Astrocyte (in vitro differentiated cells and primary cell): ENCODE results near the gene CNN2. TPM values are rescaled to one million over a fixed set of nuclear protein-coding genes. Genes with fewer than 3 reads are reported as not detected.

Experiments
- DNase-seq: peaks from one replicate; pipeline ENCODE4 v3.0.0-alpha.2; 2010; ENCODE audit warnings: low read depth
- FAIRE-seq: peaks from 2 replicates; lab custom pipeline; 2011; peaks lifted over from hg19 to GRCh38; lab: Jason Lieb, UNC
- H2AFZ ChIP-seq: 2 replicates; pipeline ENCODE4 v1.6.0; 2012; ENCODE audit warnings: low read depth, low read length, inconsistent platforms
- H3K27ac ChIP-seq: 2 replicates; pipeline ENCODE4 v1.5.1; 2011; ENCODE audit warnings: low read depth, low read length, inconsistent platforms
- H3K27me3 ChIP-seq: 2 replicates; pipeline ENCODE4 v1.6.0; 2011; ENCODE audit warnings: low read length, inconsistent platforms; ENCODE audit not compliant: insufficient read depth
- H3K36me3 ChIP-seq: 2 replicates; pipeline ENCODE4 v1.5.1; 2011; ENCODE audit warnings: low read length, inconsistent platforms; ENCODE audit not compliant: insufficient read depth
- H3K4me1 ChIP-seq: 2 replicates; pipeline ENCODE4 v1.5.1; 2011; ENCODE audit warnings: low read length, inconsistent platforms; ENCODE audit not compliant: insufficient read depth
- H3K4me2 ChIP-seq: 2 replicates; pipeline ENCODE4 v1.6.0; 2012; ENCODE audit warnings: low read length, inconsistent platforms
- H3K4me3 ChIP-seq: 2 replicates; pipeline ENCODE4 v1.5.1; 2011; ENCODE audit warnings: low read depth, mild to moderate bottlenecking, low read length, inconsistent platforms; ENCODE audit not compliant: insufficient read depth
- H3K79me2 ChIP-seq: 2 replicates; pipeline ENCODE4 v1.6.0; 2012; ENCODE audit warnings: mild to moderate bottlenecking, low read length, inconsistent platforms; ENCODE audit not compliant: insufficient read depth
- H3K9ac ChIP-seq: 2 replicates; pipeline ENCODE4 v1.6.0; 2012; ENCODE audit warnings: mild to moderate bottlenecking, low read length, inconsistent platforms
- H3K9me3 ChIP-seq: 2 replicates; pipeline ENCODE4 v1.5.1; 2012; ENCODE audit warnings: low read depth, mild to moderate bottlenecking, low read length, inconsistent platforms; ENCODE audit not compliant: insufficient read depth
- H4K20me1 ChIP-seq: 2 replicates; pipeline ENCODE4 v1.6.0; 2012; ENCODE audit warnings: low read length, inconsistent platforms; ENCODE audit not compliant: insufficient read depth
- H3K27ac Mint-ChIP-seq: one replicate; pipeline ENCODE4 v1.8.0; 2021; ENCODE audit warnings: mild to moderate bottlenecking, mixed read lengths; ENCODE audit not compliant: unreplicated experiment
- H3K27me3 Mint-ChIP-seq: one replicate; pipeline ENCODE4 v1.8.0; 2021; ENCODE audit warnings: low read depth, mixed read lengths; ENCODE audit not compliant: unreplicated experiment
- H3K36me3 Mint-ChIP-seq: one replicate; pipeline ENCODE4 v1.8.0; 2021; ENCODE audit warnings: low read depth, mixed read lengths; ENCODE audit not compliant: unreplicated experiment
- H3K4me1 Mint-ChIP-seq: one replicate; pipeline ENCODE4 v1.8.0; 2021; ENCODE audit warnings: low read depth, mixed read lengths; ENCODE audit not compliant: unreplicated experiment
- H3K4me3 Mint-ChIP-seq: one replicate; pipeline ENCODE4 v1.8.0; 2021; ENCODE audit warnings: mild to moderate bottlenecking, moderate library complexity, mixed read lengths; ENCODE audit not compliant: unreplicated experiment
- H3K9me3 Mint-ChIP-seq: one replicate; pipeline ENCODE4 v1.8.0; 2021; ENCODE audit warnings: mild to moderate bottlenecking, mixed read lengths; ENCODE audit not compliant: unreplicated experiment
- CTCF ChIP-seq: IDR thresholded peaks from 2 replicates; pipeline ENCODE4 v1.5.1; 2011; ENCODE audit warnings: low read depth, mild to moderate bottlenecking, inconsistent platforms, low read length, moderate library complexity; ENCODE audit not compliant: insufficient read depth
- EZH2 ChIP-seq: IDR thresholded peaks from 2 replicates; pipeline ENCODE4 v1.6.1; 2012; ENCODE audit warnings: mild to moderate bottlenecking, low read length, inconsistent platforms; ENCODE audit not compliant: insufficient read depth
- total RNA-seq: library from RNA; stranded (reverse); gene quantifications from 2 replicates; pipeline ENCODE4 v1.2.1, GENCODE V29; 2021

CNN2 gene
- total RNA-seq, 1 donor from 2014 or later, result 819 TPM

GRCh38 chr19:1066251-1066747 is 39.9 kb downstream of the CNN2 start:
- no peak for TF ChIP-seq CTCF
- TF ChIP-seq EZH2, result no peak
- peaks cover 22% of the 10 kb centered on the region for H3K27me3 Mint-ChIP-seq
- Histone ChIP-seq H3K36me3 (no peaks in the 10 kb centered on the region), H3K9ac (no peak overlapping the region), H4K20me1 (peaks cover 9% of the 10 kb centered on the region), H3K27ac (no peak overlapping the region), H3K79me2 (no peaks in the 10 kb centered on the region), H3K27me3 (peaks cover 27% of the 10 kb centered on the region), H2AFZ (no peak overlapping the region), H3K4me3 (no peak overlapping the region), H3K4me2 (no peak overlapping the region), H3K9me3 (no peaks in the 10 kb centered on the region), H3K4me1 (peaks cover 3% of the 10 kb centered on the region)
- H3K4me3 Mint-ChIP-seq, result no peak overlapping the region
- DNase-seq (no peak), FAIRE-seq (no peak)
- no peak overlapping the region for H3K27ac Mint-ChIP-seq
- no peaks in the 10 kb centered on the region for H3K36me3 Mint-ChIP-seq
- peaks cover 3% of the 10 kb centered on the region for H3K4me1 Mint-ChIP-seq
- no peaks in the 10 kb centered on the region for H3K9me3 Mint-ChIP-seq

GRCh38 chr19:1066748-1067340 is 40.4 kb downstream of the CNN2 start, which contains the start of gene ARHGAP45:
Gene ARHGAP45, plus strand, starts transcription at chr19:1067167. Its CDS starts 239 bp downstream, at chr19:1067406.
- no peak for DNase-seq
- Histone ChIP-seq H2AFZ (no peak within 1 kb of the TSS), H3K36me3 (no peaks in the 10 kb centered on the region), H3K4me3 (peak within 1 kb of the TSS; percentile 23), H4K20me1 (peaks cover 9% of the 10 kb centered on the region), H3K9ac (no peak within 1 kb of the TSS), H3K9me3 (no peaks in the 10 kb centered on the region), H3K4me2 (peak within 1 kb of the TSS; percentile 54), H3K27ac (no peak within 1 kb of the TSS), H3K4me1 (peaks cover 3% of the 10 kb centered on the region), H3K27me3 (peaks cover 30% of the 10 kb centered on the region), H3K79me2 (no peaks in the 10 kb centered on the region)
- TF ChIP-seq CTCF, result no peak
- no peak for TF ChIP-seq EZH2
- peaks cover 3% of the 10 kb centered on the region for H3K4me1 Mint-ChIP-seq
- FAIRE-seq, result no peak
- H3K27me3 Mint-ChIP-seq, result peaks cover 25% of the 10 kb centered on the region
- H3K9me3 Mint-ChIP-seq, result no peaks in the 10 kb centered on the region
- peaks cover under 1% of the 10 kb centered on the region for H3K36me3 Mint-ChIP-seq
- H3K27ac Mint-ChIP-seq, result no peak within 1 kb of the TSS
- no peak within 1 kb of the TSS for H3K4me3 Mint-ChIP-seq
